Mesodermal cell (in vitro differentiated cells): ENCODE measurements around the gene FAXDC2.

Experiments
- H3K27ac ChIP-seq: 2 replicates; pipeline ENCODE4 v1.7.0; 2013; ENCODE audit warnings: mild to moderate bottlenecking, low read depth, low read length, moderate library complexity; ENCODE audit not compliant: severe bottlenecking
- H3K36me3 ChIP-seq: 2 replicates; pipeline ENCODE4 v1.7.1; 2013; ENCODE audit warnings: mild to moderate bottlenecking, low read length, moderate library complexity; ENCODE audit not compliant: control insufficient read depth, insufficient read depth
- H3K4me1 ChIP-seq: one replicate; pipeline ENCODE4 v1.7.1; 2013; ENCODE audit warnings: mild to moderate bottlenecking, low read length; ENCODE audit not compliant: insufficient read depth, control insufficient read depth, poor library complexity, severe bottlenecking
- H3K4me3 ChIP-seq: 2 replicates; pipeline ENCODE4 v1.7.0; 2013; ENCODE audit warnings: low read length, control low read depth, mild to moderate bottlenecking; ENCODE audit not compliant: insufficient read depth, poor library complexity, severe bottlenecking; ENCODE audit errors: extremely low read depth
- H3K9me3 ChIP-seq: 2 replicates; pipeline ENCODE4 v1.7.1; 2013; ENCODE audit warnings: mild to moderate bottlenecking, low read length, moderate library complexity; ENCODE audit not compliant: control insufficient read depth
- WGBS, 2 experiments: methylation state at CpG; one replicate each; pipeline ENCODE4 v1.1.5; 2013; ENCODE audit warnings: missing lambda C conversion rate in 2 of 2; ENCODE audit not compliant: insufficient coverage in 2 of 2; 5-methylcytosine and 5-hydroxymethylcytosine counted together

FAXDC2 gene

DNA sequence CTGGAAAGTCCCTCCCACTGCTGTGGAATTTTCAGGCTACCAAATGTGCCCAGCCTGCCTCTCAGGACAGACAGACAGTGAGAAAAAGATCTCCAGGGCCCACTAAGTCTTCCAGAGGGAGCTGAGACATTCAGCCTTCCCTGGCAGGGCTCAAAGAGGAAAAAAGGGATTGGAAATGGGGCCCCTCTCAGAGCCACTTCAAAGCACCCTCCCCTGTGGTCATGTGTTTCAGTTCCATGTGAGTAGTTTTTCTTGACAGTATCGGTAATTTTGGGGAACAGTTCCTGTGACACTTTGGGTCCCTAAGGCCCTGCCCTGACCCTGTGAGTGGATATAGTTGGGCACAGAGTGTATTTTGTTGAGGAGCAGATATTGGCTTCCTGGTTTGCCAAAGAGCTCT is 70.3 kb downstream of the FAXDC2 start:
- peaks cover 22% of the 10 kb centered on the region for H3K36me3 ChIP-seq
- no peaks in the 10 kb centered on the region for H3K9me3 ChIP-seq
- no peak overlapping the region for H3K4me3 ChIP-seq
- H3K4me1 ChIP-seq: peaks cover 46% of the 10 kb centered on the region
- WGBS, 2 experiments: 75 to 83% methylated on average over 1 of the region's 1 CpG
- H3K27ac ChIP-seq: no peak overlapping the region

DNA sequence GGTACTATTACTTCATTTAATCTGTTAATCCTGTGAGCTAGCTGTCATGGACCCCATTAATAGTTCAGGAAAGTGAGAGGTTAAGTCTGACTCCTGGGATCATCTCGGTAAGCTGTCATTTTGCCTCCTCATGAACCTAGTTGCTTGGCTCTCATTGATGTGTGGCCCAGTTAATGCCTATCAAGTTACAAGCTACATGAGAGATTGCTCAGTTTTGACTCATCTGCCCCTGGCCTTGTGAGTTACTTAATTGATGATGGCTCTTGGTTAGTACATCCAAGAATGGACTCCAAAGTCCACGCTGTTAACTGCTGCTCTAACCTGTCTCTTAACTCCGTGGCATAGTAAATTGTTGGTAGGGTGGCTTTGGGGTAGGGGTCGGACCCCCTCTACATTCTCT is 71.3 kb downstream of the FAXDC2 start:
- peaks cover 38% of the 10 kb centered on the region for H3K4me1 ChIP-seq
- WGBS, 2 experiments: 92 to 100% methylated on average over 1 to 2 of the region's 4 CpGs
- H3K9me3 ChIP-seq: no peaks in the 10 kb centered on the region
- H3K36me3 ChIP-seq: peaks cover 25% of the 10 kb centered on the region
- no peak overlapping the region for H3K4me3 ChIP-seq
- H3K27ac ChIP-seq: no peak overlapping the region

DNA sequence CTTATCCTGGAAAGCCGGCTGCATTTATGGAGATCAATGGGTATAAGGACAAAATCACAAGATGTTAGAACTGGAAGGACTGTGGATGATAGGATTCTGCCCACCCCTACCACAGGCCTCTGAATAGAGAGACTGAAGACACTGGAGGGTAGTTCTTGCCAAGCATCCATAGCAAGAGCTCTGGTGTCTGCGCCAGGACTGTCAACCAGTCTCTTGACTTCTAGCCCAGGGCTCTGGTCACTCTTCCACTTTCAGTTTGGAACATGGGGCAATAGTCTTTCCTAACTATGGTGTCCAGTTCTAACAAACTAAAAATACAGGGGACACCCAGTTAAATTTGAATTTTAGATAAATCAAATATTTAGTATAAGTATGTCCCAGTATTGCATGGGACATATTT is 71.9 kb downstream of the FAXDC2 start:
- H3K4me3 ChIP-seq: no peak overlapping the region
- peaks cover 28% of the 10 kb centered on the region for H3K36me3 ChIP-seq
- H3K27ac ChIP-seq: no peak overlapping the region
- 88 to 100% methylated on average over 1 to 2 of the region's 2 CpGs for WGBS, 2 experiments
- peaks cover 32% of the 10 kb centered on the region for H3K4me1 ChIP-seq
- no peaks in the 10 kb centered on the region for H3K9me3 ChIP-seq

DNA sequence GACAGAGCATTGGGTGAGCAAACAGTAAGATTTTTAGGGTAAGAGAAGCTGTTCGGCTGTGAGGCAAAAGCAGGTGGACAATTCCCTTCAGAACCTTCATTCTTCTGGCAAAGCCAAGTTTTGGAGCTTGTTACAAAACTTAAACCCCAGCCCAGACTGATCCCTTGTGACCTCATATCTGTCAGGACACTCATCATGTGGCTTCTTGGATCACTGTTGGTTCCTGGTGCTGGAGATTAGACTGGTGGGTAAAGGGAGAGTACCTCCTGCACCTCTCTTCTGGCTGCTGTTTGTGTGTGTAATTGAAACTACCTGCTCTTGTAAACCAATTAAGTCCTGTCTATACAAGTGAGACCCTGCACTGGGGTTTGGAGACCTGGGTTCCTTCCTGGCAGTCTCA is 74.2 kb downstream of the FAXDC2 start:
- Histone ChIP-seq H3K36me3 (peaks cover 28% of the 10 kb centered on the region), H3K27ac (peak overlapping the region; percentile 19), H3K4me1 (peaks cover 22% of the 10 kb centered on the region), H3K4me3 (no peak overlapping the region), H3K9me3 (no peaks in the 10 kb centered on the region)
- 83 to 100% methylated on average over 1 of the region's 1 CpG for WGBS, 2 experiments

DNA sequence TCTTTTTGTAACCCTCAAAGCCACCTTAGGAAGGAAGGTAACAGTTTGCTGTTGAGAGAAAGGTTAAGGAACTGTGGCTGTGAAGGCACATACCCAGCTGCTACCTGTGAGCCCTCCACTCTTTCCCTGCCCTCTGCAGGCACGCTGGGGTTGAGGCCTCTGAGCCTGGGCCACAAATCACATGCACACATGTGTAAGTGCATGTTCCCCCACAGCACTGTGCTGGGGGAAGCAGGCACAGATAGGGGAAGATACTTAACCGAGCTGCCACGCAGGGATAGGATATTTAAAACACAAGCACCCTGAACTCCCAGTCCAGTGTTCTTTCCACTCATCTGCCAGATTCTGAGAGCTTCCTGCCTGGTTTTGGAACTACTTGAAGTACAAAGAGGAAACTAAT is 77.1 kb downstream of the FAXDC2 start:
- WGBS, 2 experiments: 97 to 100% methylated on average over 1 to 3 of the region's 3 CpGs
- peaks cover 32% of the 10 kb centered on the region for H3K4me1 ChIP-seq

DNA sequence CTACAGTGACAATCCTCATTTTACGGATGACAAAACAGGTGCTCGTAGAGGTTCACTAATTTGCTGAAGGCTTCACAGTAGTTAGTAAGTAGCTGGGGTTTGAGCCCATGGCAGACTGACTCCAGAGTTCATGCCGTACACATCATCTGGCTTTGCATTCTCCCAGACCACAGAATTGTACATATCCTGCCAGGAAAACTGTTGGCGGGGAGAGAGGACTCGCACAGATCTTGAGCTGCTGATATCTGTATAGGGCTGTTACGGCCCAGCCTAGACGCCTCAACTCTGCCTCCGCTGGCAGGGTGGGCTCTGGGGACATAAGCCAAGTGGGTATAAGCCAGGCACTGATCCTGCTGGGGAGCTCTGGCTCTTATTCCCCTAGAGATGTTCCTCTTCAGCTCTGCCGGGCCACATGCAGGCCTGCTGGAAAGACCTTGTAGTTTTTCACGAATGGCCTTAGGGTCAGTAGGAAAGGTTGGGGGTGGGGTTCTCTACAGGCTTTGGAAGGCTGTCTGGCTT is 79.0 kb downstream of the FAXDC2 start:
- no peaks in the 10 kb centered on the region for H3K9me3 ChIP-seq
- peaks cover 14% of the 10 kb centered on the region for H3K36me3 ChIP-seq
- peaks cover 34% of the 10 kb centered on the region for H3K4me1 ChIP-seq
- no peak overlapping the region for H3K4me3 ChIP-seq
- peak overlapping the region; percentile 39 for H3K27ac ChIP-seq
- 70 to 72% methylated on average over 9 to 10 of the region's 10 CpGs for WGBS, 2 experiments

More for the DNA sequence above, 77.1 kb downstream of the FAXDC2 start:
- H3K36me3 ChIP-seq: peaks cover 13% of the 10 kb centered on the region
- H3K9me3 ChIP-seq: no peaks in the 10 kb centered on the region
- H3K4me3 ChIP-seq: no peak overlapping the region
- H3K27ac ChIP-seq: no peak overlapping the region

DNA sequence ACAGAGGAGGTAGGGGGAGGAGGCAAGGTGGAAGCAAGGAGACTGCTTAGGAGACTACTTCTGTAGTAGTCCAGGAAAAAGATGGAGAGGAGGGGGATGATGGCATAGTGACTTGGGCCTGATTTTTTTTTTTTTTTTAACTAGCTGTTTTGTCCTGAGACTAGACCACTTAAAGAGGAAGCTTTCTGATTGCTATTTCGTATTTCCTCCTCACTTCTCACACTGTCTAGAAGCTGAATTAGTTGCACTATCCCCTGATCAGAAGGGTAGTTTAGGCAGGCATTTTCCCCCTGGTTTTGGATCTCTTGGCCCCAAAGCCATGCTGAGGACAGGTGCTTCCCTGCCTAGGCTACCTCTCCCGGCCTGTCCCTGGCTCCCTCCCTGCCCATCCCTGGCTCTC is 80.3 kb downstream of the FAXDC2 start:
- peak overlapping the region; percentile 23 for H3K27ac ChIP-seq
- WGBS, 2 experiments: no CpG with 5 or more reads among the region's 2 CpGs

More for the DNA sequence above, 80.3 kb downstream of the FAXDC2 start:
- H3K36me3 ChIP-seq: peaks cover 10% of the 10 kb centered on the region
- H3K9me3 ChIP-seq: no peaks in the 10 kb centered on the region
- no peak overlapping the region for H3K4me3 ChIP-seq
- H3K4me1 ChIP-seq: peaks cover 34% of the 10 kb centered on the region
